NK-92 (cell line): ENCODE measurements around the gene LPIN1.
"Not testable (repeated sequence)": the region's sequence is repeated elsewhere in the genome, so short reads cannot be mapped to it uniquely, and the experiment has no call there.

Source experiments
- DNase-seq: peaks from one replicate; lab custom pipeline; 2025; ENCODE audit not compliant: unreplicated experiment; lab: John Stamatoyannopoulos, UW

The LPIN1 gene

DNA sequence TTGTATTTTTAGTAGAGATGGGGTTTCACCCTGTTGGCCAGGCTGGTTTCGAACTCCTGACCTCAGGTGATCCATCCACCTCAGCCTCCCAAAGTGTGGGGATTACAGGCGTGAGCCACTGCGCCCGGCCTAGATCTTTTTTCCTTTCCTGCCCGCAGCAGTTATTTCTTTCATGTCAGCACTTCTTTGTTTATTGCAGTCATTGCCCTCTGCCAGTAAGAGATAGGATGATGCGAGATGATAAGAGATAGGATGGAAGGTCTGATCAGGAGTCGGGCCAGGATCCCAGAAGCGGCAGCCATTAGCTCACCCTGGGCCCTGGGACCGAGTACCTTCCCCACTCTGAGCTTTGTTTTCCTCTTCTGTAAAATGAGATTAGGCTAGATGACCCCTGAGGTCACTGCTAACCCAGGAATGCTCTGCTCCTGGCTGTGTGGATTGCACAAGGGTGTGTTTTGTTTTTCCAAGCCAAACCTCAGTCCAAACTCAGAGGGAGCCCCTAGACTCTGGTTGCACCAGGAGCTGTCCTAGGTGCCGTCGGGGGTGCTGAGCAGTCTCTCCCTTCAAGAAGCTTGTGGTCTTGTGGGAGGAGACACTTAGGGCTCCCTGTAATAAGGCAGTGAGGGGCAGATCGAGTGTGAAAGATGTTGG is 63.3 kb downstream of the LPIN1 start:
- DNase-seq, result no peak

DNA sequence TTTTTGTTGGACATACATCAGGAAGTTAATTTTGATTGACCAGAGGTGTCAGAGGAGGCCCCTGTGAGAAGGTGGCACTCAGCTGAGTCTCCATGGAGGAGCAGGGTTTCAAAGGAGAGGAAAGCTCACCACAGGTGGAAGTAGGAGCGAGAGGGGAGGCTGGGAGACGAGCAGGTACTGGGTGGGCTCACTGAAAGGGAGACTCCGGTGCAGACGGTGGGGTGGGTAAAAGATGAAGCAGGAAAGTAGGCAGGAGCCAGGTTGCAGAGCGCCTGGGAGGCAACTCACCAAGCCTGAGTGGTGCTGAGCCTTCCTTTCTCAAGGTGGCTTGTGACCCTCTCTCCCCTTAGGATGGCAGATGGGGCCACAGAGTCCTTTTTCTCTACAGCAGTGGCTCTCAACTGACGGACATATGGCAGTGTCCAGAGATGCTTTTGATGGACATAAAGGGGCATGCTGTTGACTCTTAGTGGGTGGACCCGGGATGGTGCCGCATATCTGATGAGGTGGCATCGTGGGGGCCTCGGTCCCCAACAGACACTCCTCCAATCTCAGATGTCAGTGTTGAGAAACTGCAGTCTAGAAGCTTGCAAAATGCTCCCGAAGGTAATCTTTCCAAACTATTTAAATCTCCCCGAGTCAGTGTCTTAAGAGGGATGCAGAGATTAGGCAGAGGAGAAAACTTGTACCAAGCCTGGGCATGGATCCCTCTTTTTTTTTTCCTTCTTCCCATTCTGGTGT is 64.0 kb downstream of the LPIN1 start:
- no peak for DNase-seq

DNA sequence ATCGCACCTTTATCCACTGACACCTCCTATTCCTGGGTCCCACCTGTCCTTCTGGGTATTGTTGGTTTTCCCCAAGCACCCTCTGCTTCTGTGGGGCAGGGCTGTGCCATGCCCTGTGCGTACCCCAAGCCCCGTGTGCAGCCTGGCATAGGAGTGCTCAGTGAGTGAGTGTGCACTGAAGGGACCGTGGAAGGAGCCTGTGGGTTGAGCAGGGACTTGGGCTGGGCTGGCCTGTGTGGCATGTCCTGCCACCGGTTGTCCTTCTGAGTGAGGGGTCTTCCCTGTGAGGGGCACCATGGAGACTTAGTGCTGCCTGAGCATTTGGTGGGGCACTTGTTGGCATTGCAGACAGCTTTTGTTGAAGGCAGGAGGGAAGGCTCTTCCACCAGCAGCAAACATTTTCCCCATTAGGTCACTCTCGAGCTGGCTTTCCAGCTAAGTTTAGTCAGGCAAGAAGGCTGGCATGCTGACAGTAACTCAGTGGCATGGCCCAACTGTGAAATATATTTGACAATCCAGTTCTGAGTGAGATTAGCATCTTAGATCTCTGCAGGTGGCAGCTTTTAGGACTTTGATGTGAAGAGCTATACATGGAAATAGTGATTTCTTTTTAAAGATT is 64.7 kb downstream of the LPIN1 start:
- no peak for DNase-seq

DNA sequence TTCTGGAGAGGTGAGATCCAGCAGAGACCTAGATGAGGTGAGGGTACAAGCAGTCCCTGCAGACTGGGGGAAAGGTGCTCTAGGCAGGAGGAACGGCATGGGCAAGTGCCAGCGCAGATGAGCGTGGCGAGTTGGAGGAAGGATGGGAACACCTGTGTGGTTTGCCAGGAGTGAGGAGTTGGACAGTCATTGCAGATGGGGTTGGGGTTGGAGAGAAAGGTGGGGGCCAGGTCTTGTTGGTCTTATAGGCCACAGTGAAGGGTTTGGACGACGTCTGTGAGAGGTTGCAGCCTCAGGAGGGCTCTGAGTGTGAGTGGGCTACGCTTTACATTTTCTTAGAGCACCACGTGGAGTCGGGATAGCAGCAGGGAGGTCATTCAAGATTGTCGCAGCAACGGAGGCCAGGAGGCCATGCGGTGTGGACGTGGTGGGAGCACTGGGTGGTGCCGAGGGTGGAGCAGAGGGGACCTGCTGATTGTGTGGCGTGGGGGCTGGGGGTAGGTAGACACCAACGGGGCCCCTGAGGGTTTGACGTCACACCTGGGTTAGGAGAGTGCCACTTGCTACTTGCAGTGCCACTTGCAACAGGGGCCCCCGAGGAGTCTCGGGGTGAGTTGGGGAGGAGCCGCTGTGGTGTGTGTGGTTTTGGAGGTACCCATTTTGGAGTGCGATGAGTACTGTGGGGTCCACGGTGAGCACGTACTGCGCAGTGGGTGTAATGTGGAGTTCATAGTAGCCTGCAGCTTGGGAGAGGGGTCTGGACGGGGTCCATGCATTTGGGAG is 66.2 kb downstream of the LPIN1 start:
- DNase-seq, result no peak

DNA sequence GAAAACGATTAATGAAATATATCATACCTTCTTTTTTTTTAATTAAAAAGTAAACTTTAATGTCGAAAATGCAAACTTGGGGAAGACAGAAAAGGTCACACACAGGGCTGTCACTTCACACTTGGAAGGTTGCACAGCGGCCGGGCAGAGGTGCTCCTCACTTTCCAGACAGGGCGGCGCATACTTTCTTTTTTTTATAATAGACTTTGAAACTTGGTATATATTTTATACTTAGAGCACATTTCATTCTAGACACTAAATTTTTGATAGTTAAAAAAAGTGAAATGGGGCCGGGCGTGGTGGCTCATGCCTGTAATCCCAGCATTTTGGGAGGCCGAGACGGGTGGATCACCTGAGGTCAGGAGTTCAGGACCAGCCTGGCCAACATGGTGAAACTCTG is 66.9 kb downstream of the LPIN1 start:
- DNase-seq, result not testable (repeated sequence)

DNA sequence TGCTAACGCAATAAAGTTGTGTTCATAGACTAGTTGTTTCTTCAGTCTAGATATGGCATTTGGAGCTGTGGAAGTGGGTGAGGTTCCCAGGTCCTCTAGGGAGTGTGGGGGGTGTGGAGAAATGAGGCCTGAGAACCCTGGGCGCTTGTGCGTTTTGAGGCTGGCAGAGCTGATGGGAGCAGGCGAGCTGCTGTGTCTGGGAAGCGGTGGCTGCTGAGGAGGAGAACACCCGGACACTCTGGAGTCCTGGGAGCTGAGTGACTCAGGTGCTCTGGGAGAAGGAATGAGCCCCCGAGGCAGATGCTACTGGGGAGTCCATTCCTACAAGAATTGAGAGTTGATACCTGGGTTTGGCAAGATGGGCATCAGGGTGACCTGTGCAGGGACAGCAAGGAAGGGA is 67.5 kb downstream of the LPIN1 start:
- DNase-seq, result no peak

DNA sequence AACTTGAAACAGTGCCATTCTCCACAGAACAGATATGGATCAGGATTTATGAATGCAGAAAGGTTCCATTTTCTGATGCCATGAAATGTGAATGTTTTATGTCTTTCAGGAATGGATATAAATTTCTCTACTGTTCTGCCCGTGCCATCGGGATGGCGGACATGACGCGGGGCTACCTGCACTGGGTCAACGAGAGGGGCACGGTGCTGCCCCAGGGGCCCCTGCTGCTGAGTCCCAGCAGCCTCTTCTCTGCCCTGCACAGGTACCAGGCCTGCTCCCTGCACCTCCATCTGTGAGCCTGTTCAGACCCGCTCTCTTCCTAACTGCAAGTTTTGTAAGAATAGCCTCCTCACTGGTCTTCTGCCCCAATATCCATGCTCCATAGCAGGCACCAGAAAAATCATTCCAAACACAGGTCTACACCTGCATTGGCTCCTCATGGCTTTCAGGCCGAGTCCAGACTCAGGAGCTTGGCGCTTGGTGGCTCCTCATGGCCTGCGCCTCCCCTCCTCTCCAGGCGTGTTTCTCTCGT is 68.6 kb downstream of the LPIN1 start:
- no peak for DNase-seq

DNA sequence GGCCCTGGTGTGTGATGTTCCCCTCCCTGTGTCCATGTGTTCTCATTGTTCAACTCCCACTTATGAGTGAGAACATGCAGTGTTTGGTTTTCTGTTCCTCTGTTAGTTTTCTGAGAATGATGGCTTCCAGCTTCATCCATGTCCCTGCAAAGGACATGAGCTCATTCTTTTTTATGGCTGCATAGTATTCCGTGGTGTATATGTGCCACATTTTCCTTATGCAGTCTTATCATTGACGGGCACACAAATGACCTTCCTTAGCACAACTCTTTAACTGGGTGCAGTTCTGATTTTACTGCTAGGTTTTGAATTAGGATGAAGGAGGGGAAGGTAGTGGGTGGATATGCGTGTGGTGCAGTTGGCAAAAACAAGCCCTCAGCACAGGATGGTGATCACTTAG is 70.5 kb downstream of the LPIN1 start:
- DNase-seq, result not testable (repeated sequence)

DNA sequence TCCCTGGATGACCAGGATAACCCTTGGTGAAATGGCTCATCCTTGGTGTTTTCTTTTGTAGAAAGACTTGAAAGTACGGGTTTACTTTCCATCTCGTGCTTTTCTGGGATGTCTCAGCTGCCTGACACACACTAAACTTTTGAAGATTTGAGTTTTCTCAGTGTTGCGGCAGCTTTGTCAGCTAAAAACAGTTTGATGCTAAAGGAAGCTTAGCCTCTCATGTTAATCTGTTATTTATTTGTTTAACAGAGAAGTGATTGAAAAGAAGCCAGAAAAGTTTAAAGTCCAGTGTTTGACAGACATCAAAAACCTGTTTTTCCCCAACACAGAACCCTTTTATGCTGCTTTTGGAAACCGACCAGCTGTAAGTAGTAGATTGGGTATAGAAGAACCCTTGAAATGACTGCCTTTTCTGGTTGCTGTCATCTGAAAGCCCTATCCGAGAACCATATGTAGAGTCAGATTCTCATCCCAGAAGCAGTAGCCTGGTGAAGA is 72.8 kb downstream of the LPIN1 start:
- no peak for DNase-seq

DNA sequence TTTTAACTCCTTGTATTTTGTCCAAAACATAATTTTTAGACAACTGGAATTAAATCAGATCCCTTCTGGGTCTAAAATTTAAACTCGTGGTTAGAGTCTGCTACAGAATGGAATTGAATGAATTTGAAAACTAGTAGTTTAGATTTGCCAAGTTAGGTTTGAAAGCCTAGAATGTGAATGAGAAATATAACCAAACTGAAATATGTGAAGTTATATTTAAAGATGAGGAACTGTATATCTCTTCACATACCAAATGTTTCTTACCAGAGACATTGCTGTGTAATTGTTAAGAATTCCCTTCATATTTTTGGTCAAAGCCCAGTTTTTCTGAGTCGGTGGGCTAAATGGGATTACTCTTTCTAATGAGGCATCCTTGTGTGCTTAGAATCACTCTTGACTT is 74.2 kb downstream of the LPIN1 start:
- DNase-seq, result no peak

DNA sequence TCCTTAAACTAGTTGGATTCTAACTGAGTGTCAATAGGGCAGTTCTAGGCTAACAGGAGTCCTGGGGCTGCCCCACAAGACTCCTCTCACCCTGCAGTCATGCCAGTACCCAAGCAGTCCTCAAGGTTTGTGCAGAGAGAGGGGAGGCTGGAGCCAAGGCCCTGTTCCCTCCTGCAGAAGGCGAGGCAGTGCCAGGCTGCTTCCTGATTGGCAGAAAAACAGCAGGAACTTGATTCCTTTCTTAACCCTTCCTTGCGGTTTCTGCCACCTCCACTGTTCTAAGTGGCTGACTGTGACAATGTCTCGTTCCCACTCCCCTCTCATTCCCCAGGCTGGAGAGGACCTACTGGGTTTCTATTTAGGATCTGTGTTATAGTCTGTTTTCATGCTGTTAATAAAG is 75.3 kb downstream of the LPIN1 start:
- no peak for DNase-seq

DNA sequence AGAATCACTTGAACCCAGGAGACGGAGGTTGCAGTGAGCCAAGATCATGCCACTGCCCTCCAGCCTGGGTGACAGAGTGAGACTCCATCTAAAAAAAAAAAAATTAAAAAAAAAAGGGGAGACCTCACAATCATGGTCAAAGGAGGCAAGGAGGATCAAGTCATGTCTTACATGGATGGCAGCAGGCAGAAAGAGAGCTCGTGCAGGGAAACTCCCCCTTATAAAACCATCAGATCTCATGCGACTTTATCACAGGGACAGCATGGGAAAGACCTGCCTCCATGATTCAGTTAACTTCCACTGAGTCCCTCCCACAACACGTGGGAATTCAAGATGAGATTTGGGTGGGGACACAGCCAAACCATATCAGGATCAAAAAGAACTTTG is 75.9 kb downstream of the LPIN1 start:
- DNase-seq, result not testable (repeated sequence)

DNA sequence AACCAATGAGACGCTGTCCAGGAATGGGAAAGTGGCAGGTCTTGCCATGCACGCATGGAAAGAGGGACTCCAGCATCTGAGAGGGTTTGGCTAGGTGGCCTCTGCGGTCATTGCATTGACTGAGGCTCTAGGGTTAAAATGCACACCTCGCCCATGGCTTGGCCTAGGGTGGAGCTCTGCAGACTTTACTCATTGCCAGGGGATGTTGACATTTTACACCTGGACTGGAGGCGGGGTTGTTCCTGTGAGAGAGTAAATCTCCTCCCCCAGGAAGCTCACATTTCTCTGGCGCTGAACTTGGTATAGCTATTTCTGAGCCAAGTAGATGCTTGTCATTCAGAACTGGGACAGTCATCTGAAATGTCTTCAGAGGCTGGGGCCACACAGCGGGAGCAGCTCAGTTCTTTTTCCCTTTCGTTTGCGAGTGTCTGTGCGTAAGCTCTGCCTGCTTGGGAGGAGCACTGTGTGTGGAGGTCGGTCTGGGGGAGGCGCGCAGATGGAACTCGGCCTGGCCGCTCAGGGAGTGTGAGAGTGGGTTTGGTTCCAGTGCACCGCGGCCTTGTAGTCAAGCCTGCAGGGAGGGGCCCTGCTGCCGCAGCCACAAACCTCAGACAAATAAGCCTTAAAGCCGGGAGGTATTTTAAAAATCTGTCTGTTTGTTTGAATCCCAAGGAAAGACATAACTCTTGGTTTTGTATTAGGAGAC is 76.5 kb downstream of the LPIN1 start:
- DNase-seq, result no peak

DNA sequence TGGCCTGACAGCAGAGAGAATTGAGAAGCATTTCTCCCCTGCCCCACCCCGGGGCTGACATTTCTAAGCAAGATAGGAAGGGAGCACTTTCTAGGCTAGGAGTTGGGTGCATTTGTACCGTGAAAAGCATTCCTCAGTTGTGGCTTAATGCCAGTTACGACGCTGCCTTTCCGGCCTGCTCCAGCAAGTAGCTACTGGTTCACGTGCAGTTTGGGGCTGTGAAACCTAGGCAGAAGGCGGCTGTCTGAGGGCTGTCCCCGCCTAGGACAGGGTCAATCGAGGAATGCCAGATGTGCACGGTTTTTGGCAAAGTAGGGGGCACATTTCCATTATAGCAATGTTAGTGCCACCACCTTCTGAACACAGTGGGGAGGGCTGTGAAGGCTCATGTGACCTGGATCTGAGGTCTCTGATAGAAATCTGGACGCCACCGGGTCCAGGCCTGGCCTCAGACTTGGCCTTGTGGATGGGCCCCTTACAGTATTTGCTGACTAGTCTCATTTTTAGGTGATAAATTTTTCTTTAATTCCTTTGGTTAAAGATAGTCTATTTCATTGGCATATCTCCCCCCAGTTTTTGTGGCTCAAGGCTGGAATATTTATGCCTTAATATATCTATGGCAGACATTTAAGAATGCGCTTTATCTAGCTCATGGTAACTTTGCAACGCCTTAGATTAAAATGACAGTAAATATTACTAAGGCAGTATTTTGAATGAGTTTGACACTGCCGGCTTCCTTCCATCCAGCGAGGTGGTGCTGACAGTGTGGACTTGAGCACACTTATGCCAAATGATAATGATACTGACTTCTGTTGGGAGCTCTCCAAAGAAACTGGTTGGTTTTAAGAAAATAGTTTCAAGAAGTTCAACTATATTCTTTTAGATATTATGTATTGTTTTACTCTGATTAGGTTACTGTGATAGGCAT is 78.7 kb downstream of the LPIN1 start:
- no peak for DNase-seq

DNA sequence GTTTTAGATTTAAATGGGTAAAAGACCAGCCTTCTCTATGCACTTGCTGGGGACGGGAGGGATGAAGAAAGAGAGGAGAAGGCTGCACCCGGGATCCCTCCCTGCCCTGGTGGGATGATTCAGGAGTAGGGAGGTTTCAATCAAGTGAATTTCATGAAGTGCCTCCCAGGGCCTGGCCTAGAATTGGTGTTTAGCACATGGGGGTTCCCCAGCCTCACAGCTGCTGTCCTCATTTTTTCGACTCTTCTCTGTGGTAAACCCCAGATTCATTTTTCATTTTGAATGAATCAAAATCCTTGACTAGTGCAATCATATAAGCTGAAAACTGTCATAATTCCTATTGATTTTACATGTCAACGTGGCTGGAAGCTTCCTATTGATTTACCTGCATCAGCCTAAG is 81.1 kb downstream of the LPIN1 start:
- no peak for DNase-seq

DNA sequence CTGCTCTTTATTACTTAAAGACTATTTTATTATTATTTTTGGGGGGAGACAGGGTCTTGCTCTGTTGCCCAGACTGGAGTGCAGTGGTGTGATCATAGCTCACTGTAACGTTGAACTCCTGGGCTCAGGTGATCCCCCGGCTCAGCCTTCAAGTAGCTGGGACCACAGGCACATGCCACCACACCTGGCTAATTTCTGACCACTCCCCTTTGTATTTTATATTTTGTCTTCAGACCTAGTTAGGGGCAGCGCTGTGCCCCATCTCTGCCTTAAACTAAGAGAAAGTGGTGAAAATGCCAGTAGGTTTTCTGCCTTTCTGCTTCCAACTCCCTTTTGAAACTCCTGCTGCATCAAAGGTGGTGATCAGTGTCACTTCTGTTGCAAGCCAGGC is 82.5 kb downstream of the LPIN1 start:
- no peak for DNase-seq

DNA sequence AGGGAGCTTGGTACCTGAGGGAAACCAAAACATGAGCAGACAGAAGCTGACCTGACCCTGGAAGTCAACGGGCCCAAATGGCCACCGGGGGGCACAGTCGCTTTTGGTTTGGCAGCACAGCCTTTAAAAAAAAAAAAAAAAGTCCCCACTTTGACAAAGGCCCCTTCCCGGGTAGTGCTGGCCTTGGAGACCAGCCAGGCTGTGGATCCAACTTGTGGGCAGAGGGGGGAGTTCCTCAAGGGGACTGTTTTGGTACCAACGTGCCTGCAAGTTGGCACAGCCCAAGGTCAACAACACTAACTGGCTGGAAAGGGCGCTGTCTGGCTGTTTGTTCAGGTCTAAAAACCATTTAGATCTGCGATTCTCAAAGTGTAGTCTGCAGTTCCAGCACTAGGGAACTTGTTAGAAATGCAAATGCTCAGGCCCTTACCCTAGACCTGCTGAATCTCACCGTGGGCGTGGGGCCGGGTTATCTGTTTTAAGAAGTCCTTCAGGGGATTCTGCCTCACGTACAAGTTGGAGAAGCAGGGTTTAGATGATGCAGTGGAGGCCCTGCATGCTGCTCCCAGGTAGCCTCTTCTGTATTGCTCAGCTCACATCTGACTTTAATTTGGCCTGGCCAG is 83.0 kb downstream of the LPIN1 start:
- DNase-seq, result no peak

DNA sequence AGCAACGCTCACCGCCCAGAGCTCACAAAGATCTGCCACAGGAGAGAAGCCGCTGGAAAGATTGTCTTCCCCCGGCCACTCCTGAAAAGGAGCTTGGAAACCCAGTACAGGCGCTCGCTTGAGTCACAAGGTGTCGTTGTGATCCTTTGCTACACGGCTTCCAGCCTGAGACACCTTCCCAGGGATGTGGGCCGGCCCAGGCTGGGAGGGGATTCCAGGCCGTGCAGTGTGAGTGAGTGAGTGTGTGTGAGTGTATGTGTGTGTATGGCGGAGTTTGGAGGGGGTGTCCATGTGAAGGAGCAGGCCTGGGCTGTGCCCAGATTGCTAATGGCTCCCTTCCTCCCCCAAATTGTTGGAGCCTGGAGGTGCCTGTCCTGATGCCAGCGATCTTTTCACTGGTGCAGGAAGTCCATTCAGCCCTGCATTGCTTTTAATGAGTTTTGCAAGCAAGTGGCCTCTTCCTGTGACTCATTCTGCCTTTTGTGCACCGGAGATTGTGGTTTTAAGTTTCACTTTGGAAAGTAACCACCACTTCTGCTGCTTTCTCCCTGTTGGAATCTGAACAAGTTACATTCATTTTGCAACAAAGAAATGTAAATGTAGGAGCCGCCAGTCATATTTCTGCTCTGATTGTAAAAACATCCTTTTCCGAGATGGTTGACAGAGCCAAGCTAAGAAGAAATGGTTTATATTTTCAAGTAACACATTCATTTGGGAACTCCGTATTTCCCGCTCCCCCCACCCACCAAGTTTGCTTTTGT is 83.7 kb downstream of the LPIN1 start:
- no peak for DNase-seq
